GM18498 (cell line): ENCODE measurements around the gene CRAMP1.
"Not testable (repeated sequence)": the region's sequence is repeated elsewhere in the genome, so short reads cannot be mapped to it uniquely, and the experiment has no call there.

Experiments used
- ATAC-seq: cut with Tn5 transposase; IDR thresholded peaks from one replicate; pipeline ENCODE4 v1.9.1; 2021; ENCODE audit warnings: mild to moderate bottlenecking, moderate library complexity; ENCODE audit not compliant: unreplicated experiment

Gene CRAMP1

GRCh38 chr16:1707193-1707790 lies 95.1 kb downstream of the CRAMP1 start:
- no peak for ATAC-seq

- no peak for ATAC-seq
Observed at GRCh38 chr16:1708083-1708767, 96.1 kb downstream of the CRAMP1 start.

DNA sequence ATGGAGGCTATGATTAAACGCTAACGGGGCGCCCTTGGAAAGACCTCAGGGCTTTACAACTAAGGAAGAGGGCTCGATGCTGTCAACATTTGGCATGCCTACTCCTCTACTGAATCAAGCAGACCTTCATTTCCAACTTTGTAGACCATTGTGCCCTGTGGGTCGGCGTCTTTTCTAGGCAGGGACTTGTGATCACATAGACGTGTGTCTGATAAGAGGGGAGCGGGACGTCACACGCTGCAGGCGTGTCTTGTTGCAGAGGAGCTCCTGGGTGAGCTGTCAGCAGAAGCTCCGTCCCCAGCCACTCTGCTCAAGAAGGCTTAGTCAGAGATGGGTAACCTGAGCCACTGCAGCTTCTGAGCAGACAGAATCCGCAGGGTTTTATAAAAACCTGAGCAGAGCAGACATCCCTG lies 96.6 kb downstream of the CRAMP1 start:
- ATAC-seq = no peak

GRCh38 chr16:1709356-1709755 lies 97.2 kb downstream of the CRAMP1 start:
- ATAC-seq = no peak

GRCh38 chr16:1710811-1711507 lies 98.8 kb downstream of the CRAMP1 start:
- ATAC-seq = no peak

- no peak for ATAC-seq
Observed at GRCh38 chr16:1712791-1713261, 100.7 kb downstream of the CRAMP1 start.

DNA sequence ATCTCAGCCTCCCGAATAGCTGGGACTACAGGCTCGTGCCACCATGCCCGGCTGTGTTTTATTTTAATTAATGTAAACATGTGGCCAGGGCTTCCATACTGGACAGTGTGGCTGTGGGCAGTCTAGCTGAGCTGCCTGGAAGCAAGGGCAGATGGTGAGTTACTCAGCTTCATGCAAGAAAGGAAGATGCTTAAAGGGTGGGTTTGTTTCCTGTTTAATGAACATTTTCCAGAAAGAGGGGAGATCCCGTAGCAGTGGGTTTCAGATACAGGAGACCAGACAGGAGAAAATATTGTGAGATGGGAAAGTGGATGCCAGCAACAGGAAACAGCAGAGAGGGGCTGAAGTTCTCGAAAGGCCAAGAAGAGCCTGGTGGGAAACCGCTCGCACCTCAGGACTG lies 101.2 kb downstream of the CRAMP1 start:
- ATAC-seq = no peak

GRCh38 chr16:1713933-1714332 lies 101.8 kb downstream of the CRAMP1 start:
- no peak for ATAC-seq

DNA sequence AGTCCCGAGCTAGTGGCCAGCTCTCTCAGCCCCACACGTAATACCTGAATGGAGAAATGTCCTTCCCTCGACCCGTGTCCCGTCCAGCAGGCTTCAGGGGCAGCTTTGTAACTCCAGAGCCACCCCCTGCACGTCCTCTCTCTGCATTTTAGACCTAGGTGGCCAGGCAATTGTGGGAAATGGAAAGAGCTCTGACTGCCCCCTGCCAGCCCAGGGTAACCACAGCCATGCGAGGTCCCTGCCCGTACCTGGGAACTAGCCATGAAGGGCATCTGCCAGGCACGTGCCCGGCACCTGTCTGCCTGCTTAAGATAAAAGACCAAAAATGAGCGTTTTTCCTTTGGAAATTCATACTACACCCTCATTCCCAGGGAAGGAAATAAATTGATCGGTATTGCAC lies 103.1 kb downstream of the CRAMP1 start:
- no peak for ATAC-seq

DNA sequence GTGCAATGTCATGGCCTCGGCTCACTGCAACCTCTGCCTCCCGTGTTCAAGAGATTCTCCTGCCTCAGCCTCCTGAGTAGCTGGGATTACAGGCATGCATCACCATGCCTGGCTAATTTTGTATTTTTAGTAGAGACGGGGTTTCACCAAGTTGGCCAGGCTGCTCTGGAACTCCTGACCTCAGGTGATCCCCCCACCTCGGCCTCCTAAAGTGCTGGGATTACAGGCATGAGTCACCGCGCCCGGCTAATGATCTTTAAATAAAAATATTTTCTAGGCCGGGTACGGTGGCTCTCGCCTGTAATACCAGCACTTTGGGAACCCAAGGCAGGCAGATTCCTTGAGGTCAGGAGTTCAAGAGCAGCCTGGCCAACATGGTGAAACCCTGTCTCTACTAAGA lies 106.1 kb downstream of the CRAMP1 start:
- ATAC-seq = not testable (repeated sequence)

DNA sequence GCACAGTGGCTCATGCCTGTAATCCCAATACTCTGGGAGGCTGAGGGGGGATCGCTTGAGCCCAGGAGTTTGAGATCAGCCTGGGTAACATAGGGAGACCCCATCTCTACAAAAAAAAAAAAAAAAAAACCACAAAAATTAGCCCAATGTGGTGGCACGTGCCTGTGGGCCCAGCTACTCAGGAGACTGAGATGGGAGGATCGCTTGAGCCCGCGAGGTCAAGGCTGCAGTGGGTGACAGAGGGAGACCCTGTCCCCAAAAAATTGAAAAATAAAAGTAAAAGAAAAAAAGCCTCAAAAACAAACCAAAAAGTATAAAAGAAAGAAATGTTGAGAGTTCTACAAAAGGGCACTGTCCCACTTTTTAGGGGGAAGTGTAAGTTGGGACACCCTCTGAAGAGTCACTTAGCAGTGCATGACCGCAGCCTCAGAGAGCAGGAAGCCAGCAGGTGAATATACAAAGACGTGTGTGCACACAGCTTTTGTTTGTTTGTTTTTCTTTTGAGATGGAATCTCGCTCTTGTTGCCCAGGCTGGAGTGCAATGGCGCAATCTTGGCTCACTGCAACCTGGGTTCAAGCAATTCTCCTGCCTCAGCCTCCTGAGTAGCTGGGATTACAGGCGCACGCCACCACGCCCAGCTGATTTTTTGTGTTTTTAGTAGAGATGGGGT lies 107.5 kb downstream of the CRAMP1 start:
- ATAC-seq = not testable (repeated sequence)

GRCh38 chr16:1721372-1721771 lies 109.2 kb downstream of the CRAMP1 start:
- ATAC-seq = no peak

- no peak for ATAC-seq
Observed at GRCh38 chr16:1723450-1724147, 111.4 kb downstream of the CRAMP1 start.

DNA sequence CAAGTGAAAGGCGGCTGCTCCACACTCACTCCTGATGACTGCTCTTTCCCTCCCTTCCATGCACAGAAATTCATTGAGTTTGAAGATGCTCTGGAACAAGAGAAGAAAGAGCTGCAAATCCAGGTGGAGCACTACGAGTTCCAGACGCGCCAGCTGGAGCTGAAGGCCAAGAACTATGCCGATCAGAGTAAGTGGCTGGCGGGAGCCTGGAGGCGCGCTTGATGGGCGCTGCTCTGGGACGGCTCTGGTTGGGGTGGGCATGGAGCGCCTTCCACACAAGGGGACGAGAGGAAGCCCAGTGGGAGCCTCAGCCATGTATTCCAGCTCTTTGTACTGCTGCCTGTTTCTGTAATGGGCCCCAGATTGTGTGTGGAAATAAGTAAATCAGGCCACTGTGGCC lies 112.3 kb downstream of the CRAMP1 start:
- no peak for ATAC-seq

GRCh38 chr16:1726661-1727502 lies 114.7 kb downstream of the CRAMP1 start:
- no peak for ATAC-seq
